Esophagus squamous epithelium (tissue), 5 donors: Measurements from ENCODE around the gene TBPL2. TPM values are rescaled to one million over a fixed set of nuclear protein-coding genes. Genes with fewer than 3 reads are reported as not detected.

Experiments
- DNase-seq: peaks from one replicate; lab custom pipeline; 2025; lab: John Stamatoyannopoulos, UW
- H3K27ac ChIP-seq, 4 donors: fragments of 200-600 bp; sonication (generic); one replicate each; pipeline ENCODE4 v1.5.1; 2016 to 2019; ENCODE audit warnings: mild to moderate bottlenecking in 1 of 4
- H3K27me3 ChIP-seq, 4 donors: fragments of 200-600 bp; sonication (generic); 1 replicate in 3 of 4; 2 replicates in 1 of 4; pipeline versions ENCODE4 v1.5.1 to v1.6.0; 2017 to 2021; ENCODE audit warnings: antibody characterized with exemption in 1 of 4
- H3K36me3 ChIP-seq, 3 donors: fragments of 200-600 bp; sonication (generic); one replicate each; pipeline ENCODE4 v1.5.1; 2016 to 2019
- H3K4me1 ChIP-seq, 3 donors: fragments of 200-600 bp; sonication (generic); one replicate each; pipeline ENCODE4 v1.5.1; 2017 to 2019
- H3K4me3 ChIP-seq, 4 donors: fragments of 200-600 bp; sonication (generic); 1 replicate in 3 of 4; 2 replicates in 1 of 4; pipeline ENCODE4 v1.5.1; 2016 to 2019; ENCODE audit warnings: mild to moderate bottlenecking in 2 of 4, moderate library complexity in 1 of 4
- H3K9me3 ChIP-seq, 3 donors: fragments of 200-600 bp; sonication (generic); one replicate each; pipeline ENCODE4 v1.5.1; 2016 to 2019
- POLR2A ChIP-seq, 4 donors: fragments of 450-650 bp; IDR thresholded peaks; one replicate each; pipeline ENCODE4 v1.6.1; 2017; ENCODE audit warnings: antibody characterized with exemption in 4 of 4, mild to moderate bottlenecking in 4 of 4, moderate library complexity in 3 of 4
- WGBS, 2 donors: methylation state at CpG; one replicate each; pipeline ENCODE4 v1.1.5; 2018; 5-methylcytosine and 5-hydroxymethylcytosine counted together
- intact Hi-C: fragments of 100-400 bp; cut with DNase I; formaldehyde crosslinking; loops from one replicate; pipeline ENCODE4 v1.15.0; 2022
- total RNA-seq, 4 donors: library from RNA; depleted of rRNA; stranded (reverse); fragments of >200 nt; gene quantifications; one replicate each; pipeline ENCODE4 v1.1.0, GENCODE V29; 2016
- TF ChIP-seq, protein P1 (sequence below), 6 experiments: fragments of 450-650 bp in 4 of 6; fragments of 200-600 bp in 2 of 6; sonication (generic) in 2 of 6; IDR thresholded peaks; one replicate each; pipeline ENCODE4 v1.5.1; 2016 to 2019; ENCODE audit warnings: antibody characterized with exemption in 6 of 6, mild to moderate bottlenecking in 4 of 6, moderate library complexity in 4 of 6
- donor health status: DM: yes; HTN: yes; CAD: no.

Gene TBPL2
- total RNA-seq, 4 donors from 2014 or later = not detected

DNA sequence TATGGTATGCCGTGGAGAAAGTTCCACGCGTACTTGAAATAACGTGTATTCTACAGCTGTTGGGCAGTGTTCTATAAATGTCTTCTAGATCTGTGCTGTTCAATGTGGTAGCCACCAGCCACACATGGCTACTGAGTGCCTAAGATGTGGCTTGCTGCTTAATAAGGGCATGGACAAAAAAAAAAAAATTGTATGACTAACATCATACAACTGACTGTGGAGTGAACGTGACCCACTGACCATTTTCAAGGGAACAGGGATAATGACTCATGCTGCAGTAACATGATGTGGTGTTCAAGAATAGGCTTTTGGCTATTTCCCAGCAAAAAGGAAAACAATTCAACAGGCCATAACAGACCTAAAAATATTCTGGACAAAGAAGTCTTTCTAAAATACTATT is 41.7 kb downstream of the TBPL2 start:
- Histone ChIP-seq H3K4me1 (peaks cover 0 to 18% (median 9%) of the 10 kb centered on the region in 3 donors), H3K36me3 (peaks cover 4 to 34% (median 5%) of the 10 kb centered on the region in 3 donors), H3K4me3 (no peak overlapping the region), H3K9me3 (no peaks in the 10 kb centered on the region), H3K27me3 (no peaks in the 10 kb centered on the region), H3K27ac (peak overlapping the region in 2 of 4 donors; percentile 39 to 55)
- WGBS, 2 donors = 66% methylated on average over 5 of the region's 5 CpGs
- DNase-seq = no peak
- TF ChIP-seq, protein P1, sequence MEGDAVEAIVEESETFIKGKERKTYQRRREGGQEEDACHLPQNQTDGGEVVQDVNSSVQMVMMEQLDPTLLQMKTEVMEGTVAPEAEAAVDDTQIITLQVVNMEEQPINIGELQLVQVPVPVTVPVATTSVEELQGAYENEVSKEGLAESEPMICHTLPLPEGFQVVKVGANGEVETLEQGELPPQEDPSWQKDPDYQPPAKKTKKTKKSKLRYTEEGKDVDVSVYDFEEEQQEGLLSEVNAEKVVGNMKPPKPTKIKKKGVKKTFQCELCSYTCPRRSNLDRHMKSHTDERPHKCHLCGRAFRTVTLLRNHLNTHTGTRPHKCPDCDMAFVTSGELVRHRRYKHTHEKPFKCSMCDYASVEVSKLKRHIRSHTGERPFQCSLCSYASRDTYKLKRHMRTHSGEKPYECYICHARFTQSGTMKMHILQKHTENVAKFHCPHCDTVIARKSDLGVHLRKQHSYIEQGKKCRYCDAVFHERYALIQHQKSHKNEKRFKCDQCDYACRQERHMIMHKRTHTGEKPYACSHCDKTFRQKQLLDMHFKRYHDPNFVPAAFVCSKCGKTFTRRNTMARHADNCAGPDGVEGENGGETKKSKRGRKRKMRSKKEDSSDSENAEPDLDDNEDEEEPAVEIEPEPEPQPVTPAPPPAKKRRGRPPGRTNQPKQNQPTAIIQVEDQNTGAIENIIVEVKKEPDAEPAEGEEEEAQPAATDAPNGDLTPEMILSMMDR (IDR thresholded peaks at IDR 0.05) = no peak
- no peak for TF ChIP-seq POLR2A (IDR thresholded peaks at IDR 0.05)
- intact Hi-C loops = no loop called here

DNA sequence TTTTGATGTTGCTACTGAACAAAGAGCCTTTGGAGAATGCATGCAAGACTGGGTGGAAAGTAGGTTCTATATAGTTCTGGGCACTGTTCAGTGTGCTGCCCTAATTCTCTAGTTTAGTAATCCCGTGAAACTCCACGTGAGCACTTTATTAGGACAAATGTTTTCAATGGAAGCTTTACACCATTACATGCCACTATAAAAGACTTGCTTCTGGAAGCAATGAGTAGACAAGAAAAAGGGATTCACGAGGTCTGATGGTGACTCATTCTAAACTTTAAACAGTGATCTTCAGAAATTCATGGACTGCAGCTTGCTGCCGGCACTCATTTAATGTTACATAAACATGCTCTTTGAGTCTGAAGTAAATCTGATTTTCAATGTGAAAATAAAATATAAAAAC is 51.1 kb downstream of the TBPL2 start:
- Histone ChIP-seq H3K36me3 (peaks cover 0 to 91% (median 0%) of the 10 kb centered on the region in 3 donors), H3K4me3 (no peak overlapping the region), H3K4me1 (no peaks in the 10 kb centered on the region), H3K27me3 (no peaks in the 10 kb centered on the region), H3K9me3 (no peaks in the 10 kb centered on the region), H3K27ac (no peak overlapping the region)
- TF ChIP-seq POLR2A (IDR thresholded peaks at IDR 0.05) = no peak
- TF ChIP-seq, protein P1 (IDR thresholded peaks at IDR 0.05) = no peak
- DNase-seq = no peak
- intact Hi-C loops = no loop called here
- 59 to 77% methylated on average over 4 of the region's 4 CpGs for WGBS, 2 donors

DNA sequence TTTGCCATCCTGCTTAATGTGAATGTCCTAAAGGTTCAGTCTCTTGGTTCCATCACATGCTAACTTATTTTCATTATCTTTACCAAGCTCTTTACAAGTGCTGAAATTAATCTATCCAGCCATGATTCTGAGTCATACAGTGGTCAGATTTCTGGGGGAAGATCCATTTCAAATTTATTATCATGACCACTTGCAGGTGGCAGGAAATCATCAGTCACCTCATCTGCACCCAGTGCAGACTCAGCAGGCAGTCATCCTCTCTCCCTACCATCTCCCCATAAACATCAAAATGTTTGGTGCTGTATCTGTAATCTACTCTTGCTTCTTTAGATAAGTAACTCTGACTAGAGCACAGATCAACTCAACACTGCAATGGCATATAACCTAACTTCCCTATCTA is 52.3 kb downstream of the TBPL2 start:
- no peaks in the 10 kb centered on the region for H3K27me3 ChIP-seq
- no peak overlapping the region for H3K27ac ChIP-seq
- DNase-seq = no peak
- peaks cover 0 to 89% (median 0%) of the 10 kb centered on the region in 3 donors for H3K36me3 ChIP-seq
- intact Hi-C loops = no loop called here
- H3K4me3 ChIP-seq = no peak overlapping the region
- TF ChIP-seq POLR2A (IDR thresholded peaks at IDR 0.05) = no peak
- TF ChIP-seq, protein P1 (IDR thresholded peaks at IDR 0.05) = no peak
- no peaks in the 10 kb centered on the region for H3K4me1 ChIP-seq
- H3K9me3 ChIP-seq = no peaks in the 10 kb centered on the region

DNA sequence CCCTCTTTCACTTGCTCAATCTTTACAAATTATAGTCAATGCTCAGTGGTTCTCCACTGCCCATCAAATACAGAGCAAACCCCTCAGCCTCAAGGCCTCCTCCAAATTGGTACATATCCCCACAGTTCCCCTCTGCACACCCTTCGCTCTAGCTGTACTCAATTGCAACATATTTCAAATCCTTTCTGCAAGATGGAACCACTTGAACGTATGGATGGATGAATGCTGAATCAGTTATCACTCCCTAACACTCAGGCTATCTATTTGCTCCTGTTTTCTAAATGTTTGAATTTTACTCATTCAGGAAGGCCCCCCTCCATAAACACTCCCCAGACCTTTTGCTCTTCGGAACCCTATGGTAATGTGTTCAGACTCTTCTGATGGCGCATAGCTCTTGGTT is 53.3 kb downstream of the TBPL2 start:
- H3K4me3 ChIP-seq = no peak overlapping the region
- DNase-seq = no peak
- no peak for TF ChIP-seq POLR2A (IDR thresholded peaks at IDR 0.05)
- TF ChIP-seq, protein P1 (IDR thresholded peaks at IDR 0.05) = no peak
- peaks cover 0 to 97% (median 0%) of the 10 kb centered on the region in 3 donors for H3K36me3 ChIP-seq
- H3K27ac ChIP-seq = no peak overlapping the region
- no peaks in the 10 kb centered on the region for H3K27me3 ChIP-seq
- 92 to 96% methylated on average over 4 of the region's 4 CpGs for WGBS, 2 donors
- intact Hi-C loops = no loop called here
- no peaks in the 10 kb centered on the region for H3K4me1 ChIP-seq
- H3K9me3 ChIP-seq = no peaks in the 10 kb centered on the region

DNA sequence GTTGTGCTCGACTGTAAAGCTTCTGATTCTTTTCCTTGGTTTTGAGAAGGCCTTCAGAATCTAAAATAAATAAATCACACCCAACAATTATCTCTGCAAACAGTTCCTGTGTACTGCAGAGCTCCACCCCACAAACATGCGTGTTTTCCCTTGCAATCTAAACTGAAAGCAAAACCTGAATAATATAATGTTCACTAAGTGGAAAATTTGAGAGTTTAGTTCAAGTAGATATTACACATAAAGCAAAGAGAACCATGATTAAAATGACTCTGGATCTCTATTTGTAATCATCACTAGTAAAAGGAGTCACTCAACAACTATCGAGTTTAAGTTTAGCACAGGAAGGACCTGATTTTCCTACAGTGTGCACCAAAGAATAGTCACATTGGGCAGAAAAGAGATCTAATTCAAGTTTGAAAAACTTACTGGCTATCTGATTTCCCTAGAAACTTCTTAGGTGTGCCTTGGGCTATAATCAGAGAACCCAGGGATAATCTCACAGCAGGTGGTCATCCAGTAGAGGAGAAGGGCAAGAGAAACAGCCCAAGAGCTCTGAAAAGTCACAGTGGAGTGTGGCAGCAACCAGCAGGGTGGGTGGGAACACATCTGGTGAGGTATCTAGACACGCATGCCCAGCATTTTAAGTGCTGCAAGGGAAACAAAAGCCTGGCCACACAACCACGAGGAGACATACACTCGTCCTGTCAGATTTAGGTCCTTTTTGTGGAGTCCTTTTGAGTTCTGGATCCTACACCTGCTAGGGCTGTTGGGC is 54.2 kb downstream of the TBPL2 start:
- H3K36me3 ChIP-seq = peaks cover 0 to 98% (median 0%) of the 10 kb centered on the region in 3 donors
- no peak overlapping the region for H3K27ac ChIP-seq
- no peak overlapping the region for H3K4me3 ChIP-seq

More for the DNA sequence above, 54.2 kb downstream of the TBPL2 start:
- H3K4me1 ChIP-seq = no peaks in the 10 kb centered on the region
- H3K27me3 ChIP-seq = no peaks in the 10 kb centered on the region
- no peak for DNase-seq
- H3K9me3 ChIP-seq = no peaks in the 10 kb centered on the region
- intact Hi-C loops = no loop called here
- 74% methylated on average over 6 of the region's 6 CpGs for WGBS, 2 donors
- no peak for TF ChIP-seq POLR2A (IDR thresholded peaks at IDR 0.05)
- TF ChIP-seq, protein P1 (IDR thresholded peaks at IDR 0.05) = no peak
